Effector CD8-positive, alpha-beta T cell (primary cell): ENCODE results near the gene C5AR2.
"Not testable (repeated sequence)": the region's sequence is repeated elsewhere in the genome, so short reads cannot be mapped to it uniquely, and the experiment has no call there.

Experiments
- DNase-seq: peaks from one replicate; lab custom pipeline; 2025; lab: John Stamatoyannopoulos, UW
- total RNA-seq, 4 experiments: gene quantifications; one replicate each; lab custom pipeline; 2026; lab: John Stamatoyannopoulos, UW

The C5AR2 gene
- 0 to 0.54 (median 0.37) reads per million in 4 experiments for total RNA-seq

DNA sequence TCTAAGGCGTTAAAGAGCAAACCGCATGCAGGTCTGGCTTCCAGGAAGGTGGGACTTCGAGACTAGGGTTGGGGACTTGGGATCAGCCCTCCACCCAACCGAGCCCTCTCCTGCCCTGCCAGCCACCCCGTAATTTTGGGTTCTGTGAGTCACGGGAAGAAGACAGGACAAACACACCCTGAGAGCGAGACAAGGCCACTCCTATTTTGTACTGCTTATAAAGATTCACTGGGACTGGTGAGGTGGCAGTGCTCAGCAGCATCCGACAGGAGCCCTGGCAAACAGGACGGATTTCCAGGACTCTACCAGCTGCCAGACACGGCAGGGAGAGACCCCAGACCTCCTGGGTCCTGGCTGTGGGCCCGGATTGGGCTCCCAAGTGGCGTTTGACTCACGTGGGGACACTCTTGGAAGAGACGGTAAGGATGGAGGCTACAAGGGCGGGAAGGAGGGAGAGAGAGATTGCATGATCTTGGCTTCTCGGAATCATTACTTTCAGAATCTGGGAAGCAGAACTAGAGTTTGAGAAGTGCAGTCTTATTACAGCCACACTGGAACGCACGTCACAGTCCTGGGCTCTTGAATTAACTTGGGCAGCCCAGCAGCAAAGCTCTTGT lies at the start of gene C5AR2:
Gene C5AR2, plus strand, starts transcription at position 245 of the 617 bp plus-strand sequence. CDS start 8,625 bp downstream, outside the sequence.
- DNase-seq = no peak

- no peak for DNase-seq
Measured at GRCh38 chr19:47283405-47284059, 48.4 kb upstream of the C5AR2 start.

- no peak for DNase-seq
Measured at GRCh38 chr19:47284324-47284899, 47.6 kb upstream of the C5AR2 start.

DNA sequence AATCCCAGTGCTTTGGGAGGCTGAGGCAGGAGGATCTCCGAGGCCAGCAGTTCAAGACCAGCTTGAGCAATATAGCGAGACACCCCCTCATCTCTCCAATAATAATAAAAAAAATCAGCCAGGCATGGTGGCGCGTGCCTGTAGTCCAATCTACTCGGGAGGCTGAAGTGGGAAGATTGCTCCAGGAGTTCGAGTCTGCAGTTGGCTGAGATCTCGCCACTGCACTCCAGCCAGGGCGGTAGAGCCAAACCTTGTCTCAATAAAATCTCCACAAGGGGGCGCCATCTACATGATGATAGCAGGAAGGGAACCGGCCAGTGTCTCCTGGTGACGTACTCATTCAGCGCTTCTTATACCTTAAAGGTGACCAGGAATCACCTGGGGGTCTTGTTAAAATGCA lies 35.9 kb upstream of the C5AR2 start:
- DNase-seq = peak; percentile 66

- DNase-seq = not testable (repeated sequence)
Measured at GRCh38 chr19:47300867-47301266, 31.1 kb upstream of the C5AR2 start.

DNA sequence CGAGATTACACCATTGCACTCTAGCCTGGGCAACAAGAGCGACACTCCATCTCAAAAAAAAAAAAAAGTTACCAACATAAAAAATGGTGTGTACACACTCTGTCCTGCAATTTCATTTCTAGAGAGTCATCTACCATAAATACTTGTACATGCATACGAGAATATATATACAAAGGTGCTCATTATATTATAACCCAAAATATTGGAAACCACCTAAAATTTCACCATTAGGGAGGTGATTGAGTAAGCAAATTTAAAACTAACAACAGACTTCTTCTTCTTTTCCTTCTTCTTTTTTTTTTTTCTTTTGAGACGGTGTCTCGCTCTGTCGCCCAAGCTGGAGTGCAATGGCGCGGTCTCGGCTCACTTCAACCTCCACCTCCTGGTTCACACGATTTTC lies 29.7 kb upstream of the C5AR2 start:
- DNase-seq = no peak

GRCh38 chr19:47303966-47304365 lies 28.0 kb upstream of the C5AR2 start:
- no peak for DNase-seq

GRCh38 chr19:47305309-47305751 lies 26.6 kb upstream of the C5AR2 start:
- DNase-seq = peak; percentile 62

DNA sequence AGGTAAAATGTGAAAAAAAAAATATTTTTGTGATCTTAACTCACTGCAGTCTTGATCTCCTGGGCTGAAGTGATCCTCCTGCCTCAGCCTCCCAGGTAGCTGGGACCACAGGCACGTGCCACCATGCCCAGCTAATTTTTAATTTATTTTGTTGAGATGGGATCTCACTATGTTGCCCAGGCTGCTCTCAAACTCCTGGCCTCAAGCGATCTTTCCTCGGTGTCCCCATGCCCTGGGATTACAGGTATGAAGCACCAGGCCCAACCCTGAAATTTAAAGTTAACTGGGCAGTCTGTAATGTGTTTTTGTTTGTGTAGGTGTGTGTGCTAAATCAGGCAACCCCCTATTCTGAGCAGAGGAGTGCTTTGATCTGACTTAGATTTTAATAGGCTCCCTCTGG lies 25.7 kb upstream of the C5AR2 start:
- no peak for DNase-seq

- no peak for DNase-seq
Measured at GRCh38 chr19:47309038-47309437, 22.9 kb upstream of the C5AR2 start.

- no peak for DNase-seq
Measured at GRCh38 chr19:47309608-47310007, 22.4 kb upstream of the C5AR2 start, which contains the start of gene C5AR1. Gene C5AR1, plus strand, starts transcription at chr19:47309861. Its CDS starts 35 bp downstream, at chr19:47309896.

GRCh38 chr19:47310323-47310722 lies 21.7 kb upstream of the C5AR2 start:
- DNase-seq = no peak

- DNase-seq = no peak
Measured at GRCh38 chr19:47310819-47311218, 21.2 kb upstream of the C5AR2 start.

DNA sequence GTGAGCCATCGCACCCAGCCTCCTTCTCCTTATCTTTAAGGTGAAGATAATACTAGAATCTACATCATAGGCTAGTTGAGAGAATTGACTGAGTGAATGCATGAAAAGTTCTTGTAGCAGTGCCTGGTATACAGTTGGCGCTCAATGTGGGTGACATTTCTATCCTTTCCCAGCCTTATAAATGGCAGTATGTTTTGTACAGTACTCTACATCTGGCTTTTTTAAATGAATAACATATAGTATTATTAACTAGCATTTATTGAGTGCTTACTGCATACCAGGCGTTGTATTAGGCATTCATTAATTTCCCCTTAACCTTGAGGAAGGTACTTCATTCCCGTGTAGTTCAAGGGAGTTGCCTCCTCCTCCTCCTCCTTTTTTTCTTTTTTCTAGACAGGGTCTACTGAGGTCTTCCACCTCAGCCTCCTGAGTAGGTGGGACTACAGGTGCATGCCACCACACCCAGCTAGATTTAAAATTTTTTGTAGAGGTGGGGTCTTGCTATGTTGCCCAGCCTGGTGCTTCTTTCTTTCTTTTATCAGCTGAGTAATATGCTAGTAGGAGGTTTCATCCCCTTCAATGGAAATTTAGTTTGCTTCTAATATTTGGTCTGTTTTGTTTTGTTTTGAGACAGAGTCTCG lies 19.5 kb upstream of the C5AR2 start:
- no peak for DNase-seq

DNA sequence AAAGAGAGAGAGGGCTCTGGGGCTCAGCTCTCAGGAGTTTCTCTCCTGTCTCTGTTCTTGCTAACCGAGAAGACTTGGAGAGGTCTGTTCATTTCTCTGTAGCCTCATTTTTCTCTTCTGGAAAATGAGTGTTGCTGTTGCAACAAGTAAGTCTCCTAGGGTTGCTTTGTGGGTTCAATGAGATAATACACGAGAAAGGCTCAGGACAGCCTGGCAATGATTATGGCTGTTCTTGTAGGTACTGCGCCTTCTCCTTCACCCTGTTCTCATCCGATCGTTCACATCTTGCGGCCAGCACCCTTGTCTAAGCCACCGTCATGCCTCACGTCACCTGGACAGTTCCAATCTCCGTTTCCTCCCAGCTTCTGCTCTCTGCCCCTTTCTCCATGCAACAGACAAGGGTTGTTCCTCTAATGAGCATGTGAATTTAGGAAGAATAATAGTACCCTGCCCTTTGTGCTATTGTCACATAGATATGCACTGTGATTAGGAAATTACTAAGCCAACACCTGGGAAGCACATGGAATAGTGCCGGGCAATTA lies 18.1 kb upstream of the C5AR2 start:
- no peak for DNase-seq

- DNase-seq = no peak
Measured at GRCh38 chr19:47315125-47315821, 16.7 kb upstream of the C5AR2 start.

DNA sequence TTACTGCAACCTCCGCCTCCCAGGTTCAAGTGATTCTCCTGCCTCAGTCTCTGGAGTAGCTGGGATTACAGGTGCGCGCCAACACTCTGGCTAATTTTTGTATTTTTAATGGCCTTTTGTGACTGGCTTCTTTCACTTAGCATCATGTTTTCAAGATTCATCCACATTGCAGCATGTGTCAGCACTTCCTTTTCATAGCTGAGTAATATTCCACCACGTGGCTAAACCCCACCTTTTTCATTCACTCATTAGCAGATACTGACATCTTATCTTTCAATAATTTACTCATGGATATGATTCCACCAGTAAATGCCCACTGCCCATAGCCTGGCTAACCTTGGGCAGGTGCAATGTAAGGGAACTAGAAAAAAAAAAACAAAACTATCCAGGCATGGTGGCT lies 15.5 kb upstream of the C5AR2 start:
- no peak for DNase-seq

DNA sequence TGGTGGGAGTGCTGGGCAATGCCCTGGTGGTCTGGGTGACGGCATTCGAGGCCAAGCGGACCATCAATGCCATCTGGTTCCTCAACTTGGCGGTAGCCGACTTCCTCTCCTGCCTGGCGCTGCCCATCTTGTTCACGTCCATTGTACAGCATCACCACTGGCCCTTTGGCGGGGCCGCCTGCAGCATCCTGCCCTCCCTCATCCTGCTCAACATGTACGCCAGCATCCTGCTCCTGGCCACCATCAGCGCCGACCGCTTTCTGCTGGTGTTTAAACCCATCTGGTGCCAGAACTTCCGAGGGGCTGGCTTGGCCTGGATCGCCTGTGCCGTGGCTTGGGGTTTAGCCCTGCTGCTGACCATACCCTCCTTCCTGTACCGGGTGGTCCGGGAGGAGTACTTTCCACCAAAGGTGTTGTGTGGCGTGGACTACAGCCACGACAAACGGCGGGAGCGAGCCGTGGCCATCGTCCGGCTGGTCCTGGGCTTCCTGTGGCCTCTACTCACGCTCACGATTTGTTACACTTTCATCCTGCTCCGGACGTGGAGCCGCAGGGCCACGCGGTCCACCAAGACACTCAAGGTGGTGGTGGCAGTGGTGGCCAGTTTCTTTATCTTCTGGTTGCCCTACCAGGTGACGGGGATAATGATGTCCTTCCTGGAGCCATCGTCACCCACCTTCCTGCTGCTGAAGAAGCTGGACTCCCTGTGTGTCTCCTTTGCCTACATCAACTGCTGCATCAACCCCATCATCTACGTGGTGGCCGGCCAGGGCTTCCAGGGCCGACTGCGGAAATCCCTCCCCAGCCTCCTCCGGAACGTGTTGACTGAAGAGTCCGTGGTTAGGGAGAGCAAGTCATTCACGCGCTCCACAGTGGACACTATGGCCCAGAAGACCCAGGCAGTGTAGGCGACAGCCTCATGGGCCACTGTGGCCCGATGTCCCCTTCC lies 11.8 kb upstream of the C5AR2 start:
- DNase-seq = no peak

GRCh38 chr19:47321630-47322029 lies 10.3 kb upstream of the C5AR2 start:
- DNase-seq = no peak

- DNase-seq = no peak
Measured at GRCh38 chr19:47322058-47322457, 9.9 kb upstream of the C5AR2 start.

DNA sequence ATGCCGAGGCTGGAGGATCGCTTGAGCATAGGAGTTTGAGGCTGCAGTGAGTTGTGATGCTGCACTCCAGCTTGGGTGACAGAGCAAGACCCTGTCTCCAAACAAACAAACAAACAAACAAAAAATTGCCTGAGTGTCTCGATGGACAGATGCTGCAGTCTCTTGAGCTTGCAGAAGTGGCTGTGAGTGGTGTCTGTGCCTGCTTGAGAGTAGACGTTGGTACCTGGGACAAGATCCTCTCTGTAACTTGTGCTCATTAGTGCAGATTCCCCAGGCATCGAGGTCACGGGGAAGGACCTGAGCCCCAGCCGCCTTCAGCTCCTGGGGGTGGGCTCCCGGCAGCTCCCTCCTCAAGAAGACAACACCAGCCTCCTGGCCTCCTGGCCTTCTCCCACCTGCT lies 8.6 kb upstream of the C5AR2 start:
- no peak for DNase-seq
